ENCODE measurements around the gene OR5K3.

GRCh38 chr3:98404010-98404409, 13.5 kb downstream of the OR5K3 start:
- TF ChIP-seq CTCF (IDR thresholded peaks at IDR 0.05; ENCODE audit: insufficient read depth, low read length) (no peak), POLR2AphosphoS5 (IDR thresholded peaks at IDR 0.05; ENCODE audit: low read depth) (no peak), REST (IDR thresholded peaks at IDR 0.05; ENCODE audit: insufficient replicate concordance, low read depth) (no peak), SPI1 (IDR thresholded peaks at IDR 0.05; ENCODE audit: borderline replicate concordance, low read depth) (no peak), GABPA (IDR thresholded peaks at IDR 0.05; ENCODE audit: low read depth) (no peak)

Data from HL-60 (cell line).